Measurements from ENCODE around the gene C20orf141. TPM values are rescaled to one million over a fixed set of nuclear protein-coding genes. Genes with fewer than 3 reads are reported as not detected.

The C20orf141 gene
- total RNA-seq, 6 experiments from 2014 or later, result not detected

GRCh38 chr20:2801286-2801728 is 13.5 kb upstream of the C20orf141 start:
- H3K36me3 Mint-ChIP-seq (ENCODE audit: low read depth), result peaks cover 9% of the 10 kb centered on the region; the same call in 1 of the 2 replicates
- H3K4me3 Mint-ChIP-seq, result no peak overlapping the region
- no peak for DNase-seq
- peaks cover 4% of the 10 kb centered on the region; the same call in 1 of the 2 replicates for H3K9me3 Mint-ChIP-seq
- peaks cover 21% of the 10 kb centered on the region for H3K4me1 Mint-ChIP-seq (ENCODE audit: low read depth)
- H3K27me3 Mint-ChIP-seq (ENCODE audit: insufficient read depth), result peaks cover 50% of the 10 kb centered on the region
- H3K27ac Mint-ChIP-seq, result no peak overlapping the region
- no peak for TF ChIP-seq CTCF (IDR thresholded peaks at IDR 0.05)

- Mint-ChIP-seq H3K27me3 (ENCODE audit: insufficient read depth) (peaks cover 54% of the 10 kb centered on the region), H3K9me3 (peaks cover 4% of the 10 kb centered on the region; the same call in 1 of the 2 replicates), H3K27ac (no peak overlapping the region), H3K4me3 (no peak overlapping the region), H3K36me3 (ENCODE audit: low read depth) (peaks cover 9% of the 10 kb centered on the region; the same call in 1 of the 2 replicates), H3K4me1 (ENCODE audit: low read depth) (peaks cover 22% of the 10 kb centered on the region)
- TF ChIP-seq CTCF (IDR thresholded peaks at IDR 0.05), result no peak
- DNase-seq, result no peak
Measured at GRCh38 chr20:2804041-2804828, 10.6 kb upstream of the C20orf141 start.

GRCh38 chr20:2804852-2805688 is 9.7 kb upstream of the C20orf141 start:
- TF ChIP-seq CTCF (IDR thresholded peaks at IDR 0.05), result no peak
- Mint-ChIP-seq H3K4me3 (no peak overlapping the region), H3K4me1 (ENCODE audit: low read depth) (peaks cover 14% of the 10 kb centered on the region), H3K27ac (no peak overlapping the region), H3K27me3 (ENCODE audit: insufficient read depth) (peaks cover 49% of the 10 kb centered on the region), H3K9me3 (peaks cover under 1% of the 10 kb centered on the region; the same call in 1 of the 2 replicates), H3K36me3 (ENCODE audit: low read depth) (peaks cover 6% of the 10 kb centered on the region; the same call in 1 of the 2 replicates)
- DNase-seq, result no peak

- Mint-ChIP-seq H3K36me3 (ENCODE audit: low read depth) (peaks cover 6% of the 10 kb centered on the region; the same call in 1 of the 2 replicates), H3K27ac (no peak overlapping the region), H3K27me3 (ENCODE audit: insufficient read depth) (peaks cover 46% of the 10 kb centered on the region), H3K9me3 (no peaks in the 10 kb centered on the region; the same call in 1 of the 2 replicates), H3K4me1 (ENCODE audit: low read depth) (peaks cover 10% of the 10 kb centered on the region; the same call in 1 of the 2 replicates), H3K4me3 (no peak overlapping the region)
- no peak for TF ChIP-seq CTCF (IDR thresholded peaks at IDR 0.05)
- DNase-seq, result no peak
Measured at GRCh38 chr20:2805689-2806350, 9.0 kb upstream of the C20orf141 start.

GRCh38 chr20:2806351-2806701 is 8.5 kb upstream of the C20orf141 start:
- H3K4me3 Mint-ChIP-seq, result no peak overlapping the region
- peaks cover 5% of the 10 kb centered on the region for H3K9me3 Mint-ChIP-seq
- peaks cover 40% of the 10 kb centered on the region for H3K27me3 Mint-ChIP-seq (ENCODE audit: insufficient read depth)
- no peak for TF ChIP-seq CTCF (IDR thresholded peaks at IDR 0.05)
- H3K36me3 Mint-ChIP-seq (ENCODE audit: low read depth), result peaks cover 4% of the 10 kb centered on the region; the same call in 1 of the 2 replicates
- no peak overlapping the region for H3K27ac Mint-ChIP-seq
- H3K4me1 Mint-ChIP-seq (ENCODE audit: low read depth), result peaks cover 6% of the 10 kb centered on the region; the same call in 1 of the 2 replicates
- no peak for DNase-seq
